Forelimb muscle (tissue), 1 donor: Measurements from ENCODE around the gene ZNF749. TPM values are rescaled to one million over a fixed set of nuclear protein-coding genes. Genes with fewer than 3 reads are reported as not detected.
"Not testable (repeated sequence)": the region's sequence is repeated elsewhere in the genome, so short reads cannot be mapped to it uniquely, and the experiment has no call there.

ENCODE experiments used
- DNase-seq: peaks from one replicate; pipeline ENCODE4 v3.0.0-alpha.2; 2013; ENCODE audit warnings: low read depth
- polyA plus RNA-seq: library from polyadenylated mRNA; unstranded; fragments of 120-200 nt; gene quantifications from one replicate; pipeline ENCODE4 v1.2.1, GENCODE V29; 2013; ENCODE audit not compliant: insufficient read length

ZNF749 gene
- polyA plus RNA-seq, 1 donor, result 6.6 TPM

DNA sequence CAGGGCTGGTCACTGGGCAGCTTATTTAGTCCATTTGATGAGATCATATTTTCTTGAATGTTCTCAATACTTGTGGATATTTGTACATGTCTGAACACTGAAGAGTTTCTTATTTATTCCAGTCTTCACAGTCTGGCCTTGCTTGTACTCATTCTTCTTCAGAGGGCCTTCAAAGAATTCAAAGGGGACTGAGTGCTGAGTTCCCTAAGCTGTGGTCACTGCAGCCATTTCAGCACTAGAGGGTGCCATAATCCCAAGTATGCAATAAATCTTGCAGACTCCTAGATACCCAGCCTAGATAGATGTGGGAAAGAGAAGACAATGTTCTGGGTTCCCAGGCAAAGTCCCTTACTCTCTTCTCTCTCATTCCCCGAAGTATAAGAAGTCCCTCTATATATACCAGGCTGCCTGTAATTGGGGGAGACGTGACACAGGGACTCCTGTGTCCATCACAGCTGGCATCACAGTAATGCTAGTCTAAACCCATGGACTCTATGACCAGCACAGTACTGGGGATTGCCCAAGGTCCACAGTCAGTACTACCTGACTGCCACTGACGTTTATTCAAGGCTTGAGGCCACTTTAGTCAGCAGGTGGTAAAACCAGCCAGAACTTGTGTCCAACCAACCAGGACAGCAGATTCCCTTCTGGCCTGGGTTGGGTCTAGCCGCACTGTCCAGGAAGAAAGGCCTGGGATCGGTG is 30.7 kb downstream of the ZNF749 start:
- DNase-seq, result no peak

DNA sequence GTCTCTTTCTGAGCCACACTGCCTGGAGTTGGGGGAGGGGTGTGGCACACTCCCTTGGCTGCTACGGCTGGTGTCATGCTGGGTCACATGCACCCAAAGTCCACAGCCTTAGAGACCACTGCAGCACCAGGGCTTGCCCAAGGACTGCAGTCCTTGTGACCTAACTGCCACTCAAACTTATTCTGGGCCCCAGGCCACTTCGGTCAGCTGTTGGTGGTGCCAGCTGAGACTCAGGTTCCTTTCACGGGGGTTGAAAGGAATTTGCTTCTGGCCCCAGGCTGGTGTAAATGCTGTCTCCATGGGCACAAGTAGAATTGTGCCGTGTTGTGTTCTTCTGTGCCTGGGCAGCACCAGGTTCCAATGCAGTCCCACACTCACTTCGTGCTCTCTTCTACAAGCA is 31.4 kb downstream of the ZNF749 start:
- DNase-seq, result no peak

DNA sequence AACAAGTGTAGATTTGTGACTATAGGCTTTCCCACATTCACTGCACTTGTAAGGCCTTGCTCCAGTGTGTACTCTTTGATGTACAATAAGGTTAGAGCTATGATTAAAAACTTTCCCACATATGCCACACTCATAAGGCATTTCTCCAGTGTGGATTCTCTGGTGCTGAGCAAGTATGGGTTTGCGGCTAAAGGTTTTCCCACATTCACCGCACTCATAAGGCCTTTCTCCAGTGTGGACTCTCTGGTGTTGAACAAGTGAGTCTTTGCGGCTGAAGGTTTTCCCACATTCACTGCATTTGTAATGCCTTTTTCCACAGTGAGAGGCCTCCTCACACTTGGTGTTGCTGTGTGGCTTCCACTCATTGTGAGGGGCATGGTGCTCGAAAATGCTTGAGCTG is 38.5 kb downstream of the ZNF749 start:
- DNase-seq, result no peak

DNA sequence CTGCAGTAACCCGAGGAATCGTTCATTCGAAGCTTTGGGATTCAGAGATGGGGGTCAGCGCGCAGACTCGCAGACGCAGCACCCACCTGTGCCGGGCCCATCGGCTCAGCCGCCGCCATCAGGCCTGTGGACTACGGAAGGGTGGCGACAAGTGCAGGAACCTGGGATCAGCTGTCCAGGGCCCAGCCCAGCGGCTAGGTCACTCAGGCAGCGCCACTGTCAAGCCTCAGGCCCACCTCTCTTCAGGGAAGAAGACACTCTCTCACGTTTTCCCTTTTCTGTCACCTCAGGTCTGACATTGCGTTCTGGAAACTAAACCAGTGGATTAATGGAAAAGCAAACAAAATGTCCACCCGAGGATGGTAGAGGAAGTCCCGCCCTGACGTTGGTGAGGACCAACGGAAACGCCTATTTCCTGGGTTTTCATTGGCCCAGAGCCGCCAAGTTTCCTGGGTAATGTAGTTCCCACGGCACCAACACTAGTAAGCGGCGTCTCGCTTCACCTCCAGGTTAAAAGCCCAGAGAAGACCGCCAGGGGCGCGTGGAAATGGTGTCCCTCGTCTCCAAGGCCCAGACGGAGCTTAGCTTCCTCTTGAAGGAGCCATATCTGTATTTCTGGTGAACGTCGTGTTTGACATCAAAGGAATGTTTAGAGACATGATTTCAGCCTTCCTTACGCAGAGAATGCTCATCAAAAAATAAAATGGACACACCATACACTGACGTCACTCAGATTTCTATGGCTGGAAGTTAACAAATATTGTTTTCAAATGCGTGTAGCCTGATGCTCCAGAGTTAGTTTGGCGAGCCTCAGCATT is 42.3 kb downstream of the ZNF749 start, which contains the start of gene ZNF772:
TSS of gene ZNF772 (minus strand) at position 376 of the 818 bp plus-strand sequence. CDS start at position 119, 257 bp downstream.
- DNase-seq, result peak; percentile 88

DNA sequence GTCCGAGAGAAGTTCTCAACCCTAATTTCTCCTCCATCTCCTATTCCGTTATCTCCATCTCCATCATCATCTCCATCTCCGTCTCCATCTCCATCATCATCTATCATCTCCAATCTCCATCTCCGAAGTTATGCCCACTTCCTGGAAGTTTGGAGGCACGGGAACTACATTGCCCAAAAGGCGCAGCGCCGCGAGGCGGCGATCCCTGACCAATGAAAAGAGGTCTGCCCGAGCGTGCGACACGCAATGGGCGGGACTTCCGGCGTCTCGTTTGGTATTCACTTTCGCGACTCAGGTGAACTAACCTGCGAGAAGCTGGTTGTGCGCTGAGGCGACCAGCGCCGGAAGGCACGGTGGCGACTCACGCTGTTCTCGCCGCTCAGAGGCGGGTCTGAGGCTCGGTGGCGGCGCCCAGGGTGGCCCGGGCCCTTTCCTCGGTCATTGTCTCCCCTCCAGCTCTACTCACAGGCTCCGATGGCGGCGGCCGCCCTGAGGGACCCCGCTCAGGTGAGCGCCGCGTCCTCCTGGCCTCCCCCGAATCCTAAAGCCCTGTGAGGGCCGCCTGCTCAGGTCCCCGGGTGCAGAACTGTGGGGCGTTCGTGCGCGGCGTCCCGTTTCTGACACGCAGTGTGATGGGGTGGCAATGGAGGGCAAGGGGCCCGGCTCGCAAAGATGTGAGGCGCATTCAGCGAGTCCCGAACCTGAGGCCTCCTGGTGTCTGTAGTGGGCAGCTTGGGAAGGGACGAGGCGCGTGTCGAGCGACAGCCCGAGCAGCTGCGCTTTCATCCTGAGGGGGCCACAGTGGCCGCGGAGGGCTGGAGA is 52.6 kb downstream of the ZNF749 start, which contains the start of gene ZNF419:
TSS of gene ZNF419 (plus strand) at position 274 of the 822 bp plus-strand sequence. CDS start at position 475, 201 bp downstream.
- peak; percentile 88 for DNase-seq

DNA sequence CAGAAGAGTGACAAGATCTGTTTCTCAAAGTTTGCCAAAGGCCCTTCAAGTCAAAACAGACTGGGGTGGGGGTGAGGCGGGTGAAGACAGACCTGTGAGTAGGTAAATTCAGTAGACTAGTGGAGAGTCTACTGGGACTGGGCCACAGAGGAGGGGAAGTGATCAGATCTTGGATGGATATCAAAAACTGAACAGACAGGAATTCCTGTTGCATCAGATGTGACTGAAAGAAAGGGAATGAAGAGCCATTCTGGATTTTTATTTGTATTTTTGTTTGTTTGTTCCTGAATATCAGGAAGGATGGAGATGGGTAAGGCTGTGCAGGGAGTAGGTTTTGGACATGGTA is 53.1 kb downstream of the ZNF749 start:
- not testable (repeated sequence) for DNase-seq

Other genes starting within 250 kb of the ZNF749 start
- 10.4 TPM for gene ZNF264, start 243.8 kb upstream of the ZNF749 start, polyA plus RNA-seq
- 1.1 TPM for gene AURKC, start 204.3 kb upstream of the ZNF749 start, polyA plus RNA-seq
- gene ZNF805, start 194.7 kb upstream of the ZNF749 start, polyA plus RNA-seq, result 5.6 TPM
- 3.9 TPM for gene ZNF460, start 154.8 kb upstream of the ZNF749 start, polyA plus RNA-seq
- 5.5 TPM for gene ZNF543, start 114.9 kb upstream of the ZNF749 start, polyA plus RNA-seq
- gene ZNF304, start 84.1 kb upstream of the ZNF749 start, polyA plus RNA-seq, result 8.9 TPM
- gene TRAPPC2B, start 71.8 kb upstream of the ZNF749 start, polyA plus RNA-seq, result 15.2 TPM
- gene ZNF547, start 71.8 kb upstream of the ZNF749 start, polyA plus RNA-seq, result 4.2 TPM
- 20.9 TPM for gene ZNF548, start 45.5 kb upstream of the ZNF749 start, polyA plus RNA-seq
- gene ZNF17, start 24.2 kb upstream of the ZNF749 start, polyA plus RNA-seq, result 7.9 TPM
- gene VN1R1, start 21.8 kb downstream of the ZNF749 start, polyA plus RNA-seq, result 2.0 TPM
- gene ZNF772, start 42.2 kb downstream of the ZNF749 start, polyA plus RNA-seq, result 9.3 TPM
- 10.6 TPM for gene ZNF419, start 52.4 kb downstream of the ZNF749 start, polyA plus RNA-seq
- gene ZNF773, start 64.6 kb downstream of the ZNF749 start, polyA plus RNA-seq, result 7.8 TPM
- 7.5 TPM for gene ZNF549, start 92.0 kb downstream of the ZNF749 start, polyA plus RNA-seq
- 10.6 TPM for gene ZNF550, start 124.5 kb downstream of the ZNF749 start, polyA plus RNA-seq
- gene ZNF416, start 143.6 kb downstream of the ZNF749 start, polyA plus RNA-seq, result 4.9 TPM
- gene ZIK1, start 148.8 kb downstream of the ZNF749 start, polyA plus RNA-seq, result 4.8 TPM
- gene ZNF530, start 164.6 kb downstream of the ZNF749 start, polyA plus RNA-seq, result 3.6 TPM
- 13.2 TPM for gene ZNF134, start 178.9 kb downstream of the ZNF749 start, polyA plus RNA-seq
- 17.3 TPM for gene ZNF211, start 197.8 kb downstream of the ZNF749 start, polyA plus RNA-seq
- not detected for gene ZSCAN4, start 233.6 kb downstream of the ZNF749 start, polyA plus RNA-seq
- gene ZNF551, start 246.7 kb downstream of the ZNF749 start, polyA plus RNA-seq, result 5.6 TPM